Liver (tissue), 9 donors: ENCODE measurements around the gene DGCR2. TPM values are rescaled to one million over a fixed set of nuclear protein-coding genes. Genes with fewer than 3 reads are reported as not detected.

Experiments
- DNase-seq: peaks from one replicate; pipeline ENCODE4 v3.0.0-alpha.2; 2017; ENCODE audit warnings: low spot score
- H3K27ac ChIP-seq, 2 donors: one replicate each; pipeline ENCODE4 v1.7.0; 2013; ENCODE audit warnings: inconsistent platforms in 2 of 2, low read length in 2 of 2, control low read depth in 1 of 2, low read depth in 1 of 2, mild to moderate bottlenecking in 1 of 2
- H3K27me3 ChIP-seq, 4 donors: one replicate each; pipeline versions ENCODE4 v1.6.1 to v1.7.0; 2013; ENCODE audit warnings: low read length in 3 of 4, inconsistent platforms in 1 of 4, mild to moderate bottlenecking in 1 of 4, moderate library complexity in 1 of 4; ENCODE audit not compliant: control insufficient read depth in 4 of 4, insufficient read depth in 4 of 4
- H3K36me3 ChIP-seq, 4 donors: one replicate each; pipeline versions ENCODE4 v1.6.1 to v1.7.0; 2013; ENCODE audit warnings: low read length in 3 of 4, mild to moderate bottlenecking in 3 of 4, low read depth in 1 of 4, moderate library complexity in 1 of 4; ENCODE audit not compliant: control insufficient read depth in 4 of 4, insufficient read depth in 3 of 4
- H3K4me1 ChIP-seq, 4 donors: one replicate each; pipeline versions ENCODE4 v1.6.1 to v1.7.0; 2013; ENCODE audit warnings: low read length in 3 of 4, mild to moderate bottlenecking in 3 of 4, moderate library complexity in 1 of 4; ENCODE audit not compliant: control insufficient read depth in 4 of 4, insufficient read depth in 4 of 4
- H3K4me3 ChIP-seq, 3 donors: one replicate each; pipeline versions ENCODE4 v1.6.1 to v1.7.0; 2013; ENCODE audit warnings: low read length in 3 of 3, control low read depth in 1 of 3, low read depth in 1 of 3, mild to moderate bottlenecking in 1 of 3
- H3K9ac ChIP-seq, 2 donors: one replicate each; pipeline ENCODE4 v1.7.0; 2013; ENCODE audit warnings: low read length in 2 of 2, mild to moderate bottlenecking in 2 of 2, moderate library complexity in 2 of 2, control low read depth in 1 of 2, low read depth in 1 of 2
- H3K9me3 ChIP-seq, 4 donors: one replicate each; pipeline versions ENCODE4 v1.6.1 to v1.7.0; 2013; ENCODE audit warnings: low read length in 3 of 4; ENCODE audit not compliant: control insufficient read depth in 4 of 4
- ATF3 ChIP-seq: IDR thresholded peaks from 2 replicates; pipeline ENCODE4 v1.6.1; 2016; ENCODE audit warnings: antibody characterized with exemption
- CTCF ChIP-seq: fragments of 150-350 bp; IDR thresholded peaks from 2 replicates; pipeline ENCODE4 v1.5.1; 2017; ENCODE audit warnings: improper control_type of control experiment, low read depth, low read length; ENCODE audit not compliant: missing input control
- EGR1 ChIP-seq, 2 donors: IDR thresholded peaks; 2 replicates each; pipeline ENCODE4 v1.6.1; 2016 to 2018; ENCODE audit warnings: antibody characterized with exemption in 2 of 2, low read depth in 2 of 2
- FOXA1 ChIP-seq: IDR thresholded peaks from 2 replicates; pipeline ENCODE4 v1.6.1; 2016; ENCODE audit warnings: antibody characterized with exemption
- FOXA2 ChIP-seq: IDR thresholded peaks from 2 replicates; pipeline ENCODE4 v1.6.1; 2016; ENCODE audit warnings: antibody characterized with exemption
- HNF4A ChIP-seq, 2 donors: conservative IDR thresholded peaks; 2 replicates each; pipeline ENCODE4 v1.6.1; 2016; ENCODE audit warnings: antibody characterized with exemption in 2 of 2, mild to moderate bottlenecking in 2 of 2
- HNF4G ChIP-seq: IDR thresholded peaks from 2 replicates; pipeline ENCODE4 v1.6.1; 2016; ENCODE audit warnings: antibody characterized with exemption
- JUND ChIP-seq, 2 donors: IDR thresholded peaks; 2 replicates each; pipeline ENCODE4 v1.6.1; 2016; ENCODE audit warnings: antibody characterized with exemption in 2 of 2
- MAX ChIP-seq: IDR thresholded peaks from 2 replicates; pipeline ENCODE4 v1.6.1; 2016; ENCODE audit warnings: antibody characterized with exemption
- NR2F2 ChIP-seq: IDR thresholded peaks from 2 replicates; pipeline ENCODE4 v1.6.1; 2016; ENCODE audit warnings: antibody characterized with exemption
- RAD21 ChIP-seq, 2 donors: IDR thresholded peaks; 2 replicates each; pipeline ENCODE4 v1.6.1; 2016; ENCODE audit warnings: antibody characterized with exemption in 2 of 2, mild to moderate bottlenecking in 2 of 2
- REST ChIP-seq: IDR thresholded peaks from 2 replicates; pipeline ENCODE4 v1.6.1; 2016; ENCODE audit warnings: antibody characterized with exemption, mild to moderate bottlenecking
- RXRA ChIP-seq, 2 donors: IDR thresholded peaks; 2 replicates each; pipeline ENCODE4 v1.6.1; 2017 to 2018; ENCODE audit warnings: antibody characterized with exemption in 2 of 2, mild to moderate bottlenecking in 1 of 2
- SP1 ChIP-seq: IDR thresholded peaks from 2 replicates; pipeline ENCODE4 v1.6.1; 2018; ENCODE audit warnings: antibody characterized with exemption, mild to moderate bottlenecking
- TAF1 ChIP-seq: conservative IDR thresholded peaks from 2 replicates; pipeline ENCODE4 v1.6.1; 2016; ENCODE audit warnings: antibody characterized with exemption, mild to moderate bottlenecking
- YY1 ChIP-seq: IDR thresholded peaks from 2 replicates; pipeline ENCODE4 v1.6.1; 2016; ENCODE audit warnings: antibody characterized with exemption, mild to moderate bottlenecking
- ZBTB33 ChIP-seq: IDR thresholded peaks from 2 replicates; pipeline ENCODE4 v1.6.1; 2016; ENCODE audit warnings: antibody characterized with exemption
- WGBS: extraction: QIAGEN DNeasy Blood & Tissue Kit; methylation state at CpG from one replicate; pipeline ENCODE4 v1.1.7; 2013; 5-methylcytosine and 5-hydroxymethylcytosine counted together
- polyA plus RNA-seq, 2 donors: library from polyadenylated mRNA; stranded (reverse) in 1 of 2; unstranded in 1 of 2; fragments of 200-250 nt in 1 of 2; fragments of >200 nt in 1 of 2; fragmentation: Nextera tagmentation in 1 of 2; extraction: Ambion mirVana in 1 of 2; gene quantifications; one replicate each; pipeline versions ENCODE4 v1.2.1 to v1.2.3, GENCODE V29; 2013 to 2015
- total RNA-seq, 2 donors: library from RNA; depleted of rRNA; stranded (reverse); fragments of >200 nt; gene quantifications; one replicate each; pipeline ENCODE4 v1.2.3, GENCODE V29; 2014
- donor health status: healthy.
- donor health status: healthy.
- donor health status: healthy.
- donor health status: healthy.
- donor health status: healthy.

DGCR2 gene
- total and polyA plus RNA-seq, 4 donors = 11.2 to 30.0 (median 21.1) TPM

GRCh38 chr22:19070397-19071169 lies 51.6 kb downstream of the DGCR2 start:
- Histone ChIP-seq H3K9me3 (no peaks in the 10 kb centered on the region), H3K36me3 (peaks cover 9 to 27% (median 17%) of the 10 kb centered on the region in 4 donors), H3K4me1 (peaks cover 2 to 18% (median 13%) of the 10 kb centered on the region in 4 donors), H3K4me3 (no peak overlapping the region), H3K9ac (no peak overlapping the region), H3K27me3 (no peaks in the 10 kb centered on the region), H3K27ac (peak overlapping the region; percentile 62 to 80)
- TF ChIP-seq TAF1 = no peak
- peak in 1 of 2 donors; percentile 78 for TF ChIP-seq HNF4A (conservative IDR thresholded peaks at IDR 0.05)
- no peak for TF ChIP-seq MAX
- TF ChIP-seq FOXA2 = peak; percentile 90
- TF ChIP-seq CTCF = no peak
- TF ChIP-seq JUND (IDR thresholded peaks at IDR 0.05) = peak in 1 of 2 donors; percentile 95
- TF ChIP-seq HNF4G = no peak
- no peak for TF ChIP-seq ZBTB33
- peak; percentile 81 for TF ChIP-seq FOXA1
- peak in 1 of 2 donors; percentile 78 for TF ChIP-seq RXRA (IDR thresholded peaks at IDR 0.05)
- TF ChIP-seq ATF3 = no peak
- peak; percentile 41 for TF ChIP-seq YY1
- TF ChIP-seq SP1 = no peak
- peak in 1 of 2 donors; percentile 7 for TF ChIP-seq RAD21 (IDR thresholded peaks at IDR 0.05)
- 88% methylated on average over 5 of the region's 5 CpGs for WGBS
- no peak for DNase-seq

- Histone ChIP-seq H3K27me3 (no peaks in the 10 kb centered on the region), H3K4me1 (peaks cover 2 to 18% (median 13%) of the 10 kb centered on the region in 4 donors), H3K9me3 (no peaks in the 10 kb centered on the region), H3K4me3 (no peak overlapping the region), H3K9ac (no peak overlapping the region), H3K36me3 (peaks cover 11 to 29% (median 25%) of the 10 kb centered on the region in 4 donors), H3K27ac (no peak overlapping the region)
- no peak for TF ChIP-seq REST
- no peak for TF ChIP-seq HNF4G
- TF ChIP-seq HNF4A (conservative IDR thresholded peaks at IDR 0.05) = no peak
- no peak for TF ChIP-seq CTCF
- TF ChIP-seq YY1 = no peak
- TF ChIP-seq JUND (IDR thresholded peaks at IDR 0.05) = no peak
- no peak for TF ChIP-seq FOXA1
- TF ChIP-seq EGR1 (IDR thresholded peaks at IDR 0.05; ENCODE audit: low read depth in 2 of 2) = no peak
- no peak for TF ChIP-seq RAD21 (IDR thresholded peaks at IDR 0.05)
- no peak for TF ChIP-seq SP1
- no peak for TF ChIP-seq MAX
- no peak for TF ChIP-seq TAF1
- TF ChIP-seq RXRA (IDR thresholded peaks at IDR 0.05) = no peak
- TF ChIP-seq NR2F2 = no peak
- TF ChIP-seq ZBTB33 = no peak
- WGBS = over 99% methylated on average over 3 of the region's 3 CpGs
- DNase-seq = no peak
Measured at GRCh38 chr22:19069451-19069850, 52.8 kb downstream of the DGCR2 start.
